Epithelial cell of proximal tubule (primary cell): Measurements from ENCODE around the gene NRXN2. TPM values are rescaled to one million over a fixed set of nuclear protein-coding genes. Genes with fewer than 3 reads are reported as not detected.

ENCODE experiments used
- DNase-seq: peaks from one replicate; pipeline ENCODE4 v3.0.0-alpha.2; 2011; ENCODE audit warnings: low read depth
- H3K4me3 ChIP-seq: 2 replicates; pipeline ENCODE4 v1.5.1; 2011; ENCODE audit warnings: low read depth, mild to moderate bottlenecking, low read length
- total RNA-seq: library from RNA; depleted of rRNA; stranded (reverse); fragments of >200 nt; gene quantifications from 2 replicates; pipeline ENCODE4 v1.2.3, GENCODE V29; 2015
- TF ChIP-seq, protein P1 (sequence below): conservative IDR thresholded peaks from 2 replicates; pipeline ENCODE4 v1.5.1; 2012; ENCODE audit warnings: low read depth, mild to moderate bottlenecking, low read length

NRXN2 gene
- total RNA-seq, 1 donor from 2014 or later, result not detected

DNA sequence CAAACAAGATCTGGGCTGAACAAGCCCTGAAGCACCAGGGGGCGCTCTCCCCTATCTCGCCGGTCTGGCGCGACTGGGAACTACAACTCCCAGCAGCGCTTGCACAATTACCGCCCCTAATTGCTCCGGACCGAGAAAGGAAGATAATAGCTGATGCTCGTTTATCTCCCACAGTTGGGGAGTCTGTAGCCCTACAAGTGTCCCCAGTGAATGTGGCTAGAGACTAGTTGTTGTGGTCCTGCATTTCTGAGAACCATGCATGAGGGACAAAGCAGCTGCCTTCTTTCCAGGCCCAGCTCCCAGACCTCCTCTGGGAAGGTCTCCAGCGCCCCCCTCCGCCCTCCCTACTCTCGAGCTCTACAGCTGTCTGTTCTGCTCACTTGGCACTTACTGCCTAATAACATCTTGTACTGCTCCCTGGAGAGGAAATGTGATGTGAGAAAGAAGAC is 34.4 kb downstream of the NRXN2 start:
- peak overlapping the region; percentile 44 for H3K4me3 ChIP-seq
- TF ChIP-seq, protein P1, sequence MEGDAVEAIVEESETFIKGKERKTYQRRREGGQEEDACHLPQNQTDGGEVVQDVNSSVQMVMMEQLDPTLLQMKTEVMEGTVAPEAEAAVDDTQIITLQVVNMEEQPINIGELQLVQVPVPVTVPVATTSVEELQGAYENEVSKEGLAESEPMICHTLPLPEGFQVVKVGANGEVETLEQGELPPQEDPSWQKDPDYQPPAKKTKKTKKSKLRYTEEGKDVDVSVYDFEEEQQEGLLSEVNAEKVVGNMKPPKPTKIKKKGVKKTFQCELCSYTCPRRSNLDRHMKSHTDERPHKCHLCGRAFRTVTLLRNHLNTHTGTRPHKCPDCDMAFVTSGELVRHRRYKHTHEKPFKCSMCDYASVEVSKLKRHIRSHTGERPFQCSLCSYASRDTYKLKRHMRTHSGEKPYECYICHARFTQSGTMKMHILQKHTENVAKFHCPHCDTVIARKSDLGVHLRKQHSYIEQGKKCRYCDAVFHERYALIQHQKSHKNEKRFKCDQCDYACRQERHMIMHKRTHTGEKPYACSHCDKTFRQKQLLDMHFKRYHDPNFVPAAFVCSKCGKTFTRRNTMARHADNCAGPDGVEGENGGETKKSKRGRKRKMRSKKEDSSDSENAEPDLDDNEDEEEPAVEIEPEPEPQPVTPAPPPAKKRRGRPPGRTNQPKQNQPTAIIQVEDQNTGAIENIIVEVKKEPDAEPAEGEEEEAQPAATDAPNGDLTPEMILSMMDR, result peak; percentile 88
- peak; percentile 9 for DNase-seq

DNA sequence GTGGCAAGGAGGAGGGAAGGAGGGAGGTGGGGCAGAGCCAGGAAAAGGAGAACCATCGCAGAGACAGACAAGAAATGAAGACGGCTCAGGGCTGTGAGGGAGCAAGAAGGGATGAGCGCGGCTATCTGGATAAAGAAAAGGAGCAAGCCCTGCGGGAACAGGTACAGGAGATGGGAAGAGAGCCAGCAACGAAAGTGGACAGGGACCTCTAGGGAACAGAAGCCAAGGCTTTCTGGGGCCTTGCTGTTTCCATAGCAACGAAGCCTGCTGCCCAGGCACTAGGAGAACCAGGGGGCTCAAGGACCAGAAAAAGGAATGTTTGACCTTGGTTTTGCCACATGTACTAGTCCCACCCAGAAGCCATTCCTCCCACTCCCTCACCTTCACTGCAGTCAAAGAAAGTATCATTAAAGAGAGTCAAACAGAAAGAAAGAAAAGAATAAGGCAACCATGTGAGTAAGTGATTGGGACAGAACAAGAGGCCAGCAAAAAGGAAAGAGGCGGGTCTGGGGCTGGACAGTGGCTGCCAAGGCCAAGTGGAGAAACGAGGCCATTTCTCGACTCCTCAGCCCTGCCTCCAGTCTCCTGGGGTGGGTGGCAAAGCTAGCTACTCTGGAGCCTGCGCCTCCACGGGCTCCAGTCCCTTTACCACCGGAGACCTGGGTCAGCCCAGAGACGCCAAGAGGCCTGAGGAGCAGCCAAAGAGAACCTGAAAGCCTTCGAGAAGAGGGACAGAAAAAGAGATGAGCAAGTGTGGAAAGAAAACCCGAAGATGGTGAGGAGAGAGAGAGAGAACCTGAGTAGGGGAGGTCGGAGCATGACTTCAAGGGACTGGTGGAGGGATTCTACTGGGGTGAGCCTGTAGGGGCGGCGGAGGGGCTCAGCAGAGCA is 35.1 kb downstream of the NRXN2 start:
- no peak overlapping the region for H3K4me3 ChIP-seq
- TF ChIP-seq, protein P1, result no peak
- no peak for DNase-seq

DNA sequence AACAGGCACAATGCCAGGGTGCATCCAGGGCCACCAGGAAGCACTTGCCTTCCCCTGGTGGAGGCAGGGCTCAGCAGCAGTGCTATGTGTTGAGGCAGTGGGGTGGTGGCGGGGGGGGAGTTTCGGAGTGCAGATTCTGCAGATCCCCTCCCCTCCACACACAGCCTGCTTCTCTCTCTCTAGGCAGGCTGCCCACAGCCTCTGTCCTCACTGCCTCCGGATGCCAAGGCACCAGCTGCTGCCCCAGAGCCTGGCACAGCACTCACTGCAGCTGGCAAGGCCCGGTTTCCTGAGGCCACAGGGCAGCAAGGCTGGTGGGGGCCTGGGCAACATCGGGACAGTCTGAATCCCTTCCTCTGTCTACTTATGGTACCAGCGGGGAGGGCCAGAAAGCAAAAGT is 35.8 kb downstream of the NRXN2 start:
- no peak overlapping the region for H3K4me3 ChIP-seq
- TF ChIP-seq, protein P1, result no peak
- DNase-seq, result no peak

DNA sequence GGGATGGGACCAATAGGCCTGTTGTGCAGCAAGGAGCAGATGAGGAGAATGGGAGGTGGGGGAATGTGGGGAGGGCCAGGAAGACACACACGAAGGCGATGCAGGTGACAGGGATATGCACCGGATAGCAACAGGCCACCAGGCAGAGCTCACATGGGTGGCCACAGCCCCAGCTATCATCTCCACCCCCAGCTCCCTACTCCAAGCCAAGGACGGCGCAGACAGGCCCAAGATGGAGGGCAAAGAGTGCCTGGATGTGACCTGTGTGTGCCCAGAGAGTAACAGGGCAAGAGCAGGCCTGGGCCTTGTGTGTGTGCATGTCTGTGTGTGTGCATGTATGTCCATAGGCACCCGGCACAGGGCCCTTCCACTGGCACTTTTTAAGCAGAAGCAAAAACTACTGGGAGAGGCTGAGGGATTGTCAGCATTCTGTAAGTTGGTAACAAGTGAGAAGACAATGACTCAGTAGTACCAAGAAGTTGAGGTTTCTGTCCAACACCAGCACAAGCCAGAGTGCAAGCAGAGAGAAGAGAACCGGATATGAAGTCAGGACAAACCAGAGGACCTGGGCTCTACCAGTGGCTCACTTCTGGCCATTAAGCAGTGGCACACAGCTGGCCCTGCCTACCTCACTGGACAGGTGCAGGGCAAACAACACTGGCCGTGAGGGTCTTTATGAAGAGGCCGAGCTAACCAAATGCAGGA is 36.4 kb downstream of the NRXN2 start:
- no peak overlapping the region for H3K4me3 ChIP-seq
- TF ChIP-seq, protein P1, result no peak
- DNase-seq, result no peak

DNA sequence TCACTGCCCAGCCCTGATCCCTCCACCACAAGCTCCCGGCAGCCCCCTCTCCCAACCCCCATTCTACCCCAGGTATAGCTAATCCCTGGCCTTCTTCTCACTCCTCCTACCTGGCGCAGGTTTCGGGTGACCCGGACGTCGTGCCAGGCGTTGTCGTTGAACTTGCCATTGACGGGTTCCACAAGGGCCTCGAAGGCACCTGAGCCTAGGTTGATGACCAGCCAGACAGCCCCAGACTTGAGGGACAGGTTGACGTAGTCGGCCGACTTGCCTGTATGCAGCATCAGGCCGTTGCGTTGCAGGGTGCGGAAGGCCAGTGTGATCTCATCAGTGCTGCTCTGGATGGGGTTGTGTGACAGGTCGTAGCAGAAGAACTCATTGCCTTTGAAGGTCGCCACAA is 37.5 kb downstream of the NRXN2 start:
- DNase-seq, result no peak
- H3K4me3 ChIP-seq, result no peak overlapping the region
- TF ChIP-seq, protein P1, result no peak

DNA sequence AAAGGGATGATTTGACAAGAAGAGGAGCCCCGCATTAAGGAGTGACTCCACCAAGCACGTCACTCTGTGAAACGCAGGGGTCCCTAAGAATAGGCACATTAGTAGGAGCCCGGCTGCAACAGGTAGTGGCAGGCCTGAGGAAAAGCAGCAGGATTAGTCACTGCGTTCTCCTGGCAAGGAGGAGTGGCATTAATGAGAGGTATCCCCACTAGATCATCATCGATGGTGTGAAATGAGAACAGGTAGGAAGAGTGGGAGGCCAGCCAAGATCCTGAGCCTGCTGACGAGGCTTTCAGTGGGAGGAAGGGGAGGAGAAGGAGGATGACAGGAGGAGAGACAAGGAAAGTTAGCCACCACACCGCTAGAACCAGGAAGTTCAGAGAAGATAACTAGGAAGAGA is 38.6 kb downstream of the NRXN2 start:
- TF ChIP-seq, protein P1, result no peak
- DNase-seq, result no peak
- H3K4me3 ChIP-seq, result no peak overlapping the region

DNA sequence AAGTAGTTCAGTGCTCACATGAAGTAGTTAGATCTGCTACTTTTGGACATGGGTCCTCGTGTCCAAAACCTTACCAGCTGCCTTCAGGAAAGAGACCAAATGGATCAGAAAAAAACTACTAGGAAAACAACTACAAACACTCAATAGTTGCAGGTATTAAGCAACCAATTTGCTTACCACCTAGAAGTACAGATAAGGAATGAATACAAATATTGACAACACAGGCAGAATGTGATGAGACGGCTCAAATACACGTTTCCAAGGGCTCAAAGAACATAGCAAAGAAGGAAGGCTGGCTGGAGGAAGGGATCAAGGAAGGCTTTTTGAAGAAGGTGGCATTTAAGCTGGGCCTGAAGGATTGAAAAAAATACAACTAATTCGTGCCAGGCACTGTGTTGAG is 41.8 kb downstream of the NRXN2 start:
- TF ChIP-seq, protein P1, result no peak
- H3K4me3 ChIP-seq, result no peak overlapping the region
- DNase-seq, result no peak
